HEK293 (cell line): ENCODE data around the gene DGKH.

Source experiments
- CTCF ChIA-PET: fragments of 350-600 bp; formaldehyde crosslinking; extraction: SDS; loops from one replicate; lab custom pipeline; 2021; ENCODE audit warnings: antibody characterized with exemption; lab: Yijun Ruan, JAX
- POLR2A ChIA-PET: fragments of 300-600 bp; formaldehyde crosslinking; extraction: SDS; loops from one replicate; lab custom pipeline; 2020; ENCODE audit warnings: antibody characterized with exemption, inconsistent platforms; lab: Yijun Ruan, JAX
- H3K27ac ChIP-seq: fragments of 200-500 bp; sonication (Bioruptor generic); 2 replicates; pipeline ENCODE4 v1.5.1; 2014; ENCODE audit warnings: low read depth, low read length, control low read depth, inconsistent platforms; ENCODE audit errors: extremely low read depth
- H3K36me3 ChIP-seq, 2 experiments: fragments of 200-500 bp in 1 of 2; sonication (Bioruptor generic) in 1 of 2; 1 replicate in 1 of 2; 2 replicates in 1 of 2; pipeline ENCODE4 v1.5.1; 2014 to 2017; ENCODE audit warnings: inconsistent platforms in 2 of 2, low read length in 2 of 2; ENCODE audit not compliant: control insufficient read depth in 2 of 2, insufficient read depth in 1 of 2
- H3K4me1 ChIP-seq: fragments of 200-500 bp; sonication (Bioruptor generic); 2 replicates; pipeline ENCODE4 v1.5.1; 2014; ENCODE audit warnings: mild to moderate bottlenecking, low read length, inconsistent platforms; ENCODE audit not compliant: control insufficient read depth, insufficient read depth
- H3K4me3 ChIP-seq: 2 replicates; pipeline ENCODE4 v1.5.1; 2011; ENCODE audit warnings: low read depth, mild to moderate bottlenecking, control low read depth, low read length, moderate library complexity
- H3K9me3 ChIP-seq: fragments of 200-500 bp; sonication (Bioruptor generic); 2 replicates; pipeline ENCODE4 v1.5.1; 2014; ENCODE audit warnings: low read depth, low read length, inconsistent platforms; ENCODE audit not compliant: control insufficient read depth, insufficient read depth
- MEIS1 ChIP-seq: sonication (generic); formaldehyde crosslinking; IDR thresholded peaks from 2 replicates; pipeline ENCODE4 v1.8.1; 2022; ENCODE audit warnings: missing genetic modification reagents, mild to moderate bottlenecking, borderline replicate concordance
- OVOL3 ChIP-seq: fragments of 450-650 bp; formaldehyde crosslinking; IDR thresholded peaks from 2 replicates; pipeline ENCODE4 v1.5.1; 2016; ENCODE audit warnings: missing biosample characterization, missing genetic modification characterization
- TCF7L2 ChIP-seq: IDR thresholded peaks from 2 replicates; pipeline ENCODE4 v1.6.1; 2011; ENCODE audit warnings: low read depth, mild to moderate bottlenecking, inconsistent platforms, low read length, moderate library complexity, borderline replicate concordance
- ZNF19 ChIP-seq: fragments of 450-650 bp; formaldehyde crosslinking; IDR thresholded peaks from 2 replicates; pipeline ENCODE4; 2016; ENCODE audit warnings: missing biosample characterization, missing genetic modification characterization, low read depth
- ZNF221 ChIP-seq: fragments of 450-650 bp; formaldehyde crosslinking; IDR thresholded peaks from 2 replicates; pipeline ENCODE4 v1.5.1; 2017; ENCODE audit warnings: missing biosample characterization, missing genetic modification characterization, borderline replicate concordance
- ZNF335 ChIP-seq: fragments of 450-650 bp; formaldehyde crosslinking; conservative IDR thresholded peaks from 2 replicates; pipeline ENCODE4 v1.5.1; 2016; ENCODE audit warnings: missing biosample characterization, missing genetic modification characterization
- ZNF521 ChIP-seq: fragments of 450-650 bp; formaldehyde crosslinking; IDR thresholded peaks from 2 replicates; pipeline ENCODE4 v1.5.1; 2017; ENCODE audit warnings: missing biosample characterization, mild to moderate bottlenecking, missing genetic modification characterization
- ZNF558 ChIP-seq: fragments of 450-650 bp; formaldehyde crosslinking; IDR thresholded peaks from 2 replicates; pipeline ENCODE4 v1.5.1; 2016; ENCODE audit warnings: missing biosample characterization, missing genetic modification characterization
- ZNF596 ChIP-seq: fragments of 450-650 bp; IDR thresholded peaks from 2 replicates; pipeline ENCODE4 v1.5.0; 2018; ENCODE audit warnings: missing biosample characterization, mild to moderate bottlenecking, missing genetic modification characterization, moderate library complexity
- ZNF623 ChIP-seq: fragments of 450-650 bp; formaldehyde crosslinking; IDR thresholded peaks from 2 replicates; pipeline ENCODE4 v1.5.1; 2016; ENCODE audit warnings: missing biosample characterization, missing genetic modification characterization
- ZNF658 ChIP-seq: fragments of 450-650 bp; formaldehyde crosslinking; IDR thresholded peaks from 2 replicates; pipeline ENCODE4; 2016; ENCODE audit warnings: missing biosample characterization, missing genetic modification characterization
- ZNF660 ChIP-seq: fragments of 450-650 bp; IDR thresholded peaks from 2 replicates; pipeline ENCODE4 v1.5.1; 2018; ENCODE audit warnings: missing biosample characterization, mild to moderate bottlenecking, missing genetic modification characterization
- ZNF768 ChIP-seq: fragments of 450-650 bp; formaldehyde crosslinking; IDR thresholded peaks from 2 replicates; pipeline ENCODE4 v1.5.1; 2018; ENCODE audit warnings: missing biosample characterization, mild to moderate bottlenecking, missing genetic modification characterization
- TF ChIP-seq, protein P1 (sequence below): fragments of 450-650 bp; formaldehyde crosslinking; IDR thresholded peaks from 2 replicates; pipeline ENCODE4 v1.5.1; 2017; ENCODE audit warnings: missing biosample characterization, missing genetic modification characterization
- TF ChIP-seq, protein P2 (sequence below): fragments of 450-650 bp; formaldehyde crosslinking; IDR thresholded peaks from 2 replicates; pipeline ENCODE4 v1.5.1; 2016; ENCODE audit warnings: missing biosample characterization, missing genetic modification characterization
- TF ChIP-seq, protein P3 (sequence below): fragments of 450-650 bp; formaldehyde crosslinking; IDR thresholded peaks from 2 replicates; pipeline ENCODE4 v1.5.1; 2016; ENCODE audit warnings: missing biosample characterization, missing genetic modification characterization
- TF ChIP-seq, protein P4 (sequence below): fragments of 450-650 bp; formaldehyde crosslinking; IDR thresholded peaks from 2 replicates; pipeline ENCODE4 v1.5.1; 2017; ENCODE audit warnings: missing biosample characterization, missing genetic modification characterization
- TF ChIP-seq, protein P5 (sequence below): fragments of 450-650 bp; formaldehyde crosslinking; IDR thresholded peaks from 2 replicates; pipeline ENCODE4 v1.5.1; 2016; ENCODE audit warnings: missing biosample characterization, missing genetic modification characterization

Gene DGKH

DNA sequence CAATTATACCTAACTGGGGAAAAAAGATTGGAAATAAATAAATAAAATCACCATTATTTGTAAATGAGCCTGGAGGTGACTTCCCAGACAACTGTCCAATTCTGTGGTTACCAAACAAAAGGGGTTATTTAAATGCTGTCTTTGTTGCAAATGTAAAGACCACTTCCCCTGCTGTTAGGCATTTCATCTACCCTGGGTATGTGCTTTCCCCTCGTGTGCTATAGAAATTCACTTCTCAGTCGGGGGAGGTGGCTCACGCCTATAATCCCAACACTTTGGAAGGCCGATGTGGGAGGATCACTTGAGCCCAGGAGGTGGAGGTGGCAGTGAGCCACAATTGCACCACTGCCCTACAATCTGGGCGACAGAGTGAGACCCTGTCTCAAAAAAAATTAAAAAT lies 121.6 kb downstream of the DGKH start:
- ChIA-PET POLR2A (no interaction called here), CTCF (no interaction called here)
- H3K4me1 ChIP-seq, result no peaks in the 10 kb centered on the region
- H3K36me3 ChIP-seq, result peaks cover 0 to 11% of the 10 kb centered on the region in 2 experiments; a peak in 2 of 3 replicates
- H3K27ac ChIP-seq, result no peak overlapping the region
- no peaks in the 10 kb centered on the region for H3K9me3 ChIP-seq
- no peak overlapping the region for H3K4me3 ChIP-seq
- TF ChIP-seq ZNF623 (tag by site-specific recombination), result no peak
- no peak for TF ChIP-seq MEIS1 (CRISPR knock-in tag)
- TF ChIP-seq OVOL3 (tag by site-specific recombination), result no peak
- TF ChIP-seq, protein P1, sequence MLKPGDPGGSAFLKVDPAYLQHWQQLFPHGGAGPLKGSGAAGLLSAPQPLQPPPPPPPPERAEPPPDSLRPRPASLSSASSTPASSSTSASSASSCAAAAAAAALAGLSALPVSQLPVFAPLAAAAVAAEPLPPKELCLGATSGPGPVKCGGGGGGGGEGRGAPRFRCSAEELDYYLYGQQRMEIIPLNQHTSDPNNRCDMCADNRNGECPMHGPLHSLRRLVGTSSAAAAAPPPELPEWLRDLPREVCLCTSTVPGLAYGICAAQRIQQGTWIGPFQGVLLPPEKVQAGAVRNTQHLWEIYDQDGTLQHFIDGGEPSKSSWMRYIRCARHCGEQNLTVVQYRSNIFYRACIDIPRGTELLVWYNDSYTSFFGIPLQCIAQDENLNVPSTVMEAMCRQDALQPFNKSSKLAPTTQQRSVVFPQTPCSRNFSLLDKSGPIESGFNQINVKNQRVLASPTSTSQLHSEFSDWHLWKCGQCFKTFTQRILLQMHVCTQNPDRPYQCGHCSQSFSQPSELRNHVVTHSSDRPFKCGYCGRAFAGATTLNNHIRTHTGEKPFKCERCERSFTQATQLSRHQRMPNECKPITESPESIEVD (tag by site-specific recombination), result no peak
- no peak for TF ChIP-seq ZNF335 (tag by site-specific recombination)
- TF ChIP-seq ZNF521 (tag by site-specific recombination), result no peak
- no peak for TF ChIP-seq ZNF221
- TF ChIP-seq ZNF658 (tag by site-specific recombination), result no peak
- no peak for TF ChIP-seq ZNF558 (tag by site-specific recombination)
- TF ChIP-seq, protein P2, sequence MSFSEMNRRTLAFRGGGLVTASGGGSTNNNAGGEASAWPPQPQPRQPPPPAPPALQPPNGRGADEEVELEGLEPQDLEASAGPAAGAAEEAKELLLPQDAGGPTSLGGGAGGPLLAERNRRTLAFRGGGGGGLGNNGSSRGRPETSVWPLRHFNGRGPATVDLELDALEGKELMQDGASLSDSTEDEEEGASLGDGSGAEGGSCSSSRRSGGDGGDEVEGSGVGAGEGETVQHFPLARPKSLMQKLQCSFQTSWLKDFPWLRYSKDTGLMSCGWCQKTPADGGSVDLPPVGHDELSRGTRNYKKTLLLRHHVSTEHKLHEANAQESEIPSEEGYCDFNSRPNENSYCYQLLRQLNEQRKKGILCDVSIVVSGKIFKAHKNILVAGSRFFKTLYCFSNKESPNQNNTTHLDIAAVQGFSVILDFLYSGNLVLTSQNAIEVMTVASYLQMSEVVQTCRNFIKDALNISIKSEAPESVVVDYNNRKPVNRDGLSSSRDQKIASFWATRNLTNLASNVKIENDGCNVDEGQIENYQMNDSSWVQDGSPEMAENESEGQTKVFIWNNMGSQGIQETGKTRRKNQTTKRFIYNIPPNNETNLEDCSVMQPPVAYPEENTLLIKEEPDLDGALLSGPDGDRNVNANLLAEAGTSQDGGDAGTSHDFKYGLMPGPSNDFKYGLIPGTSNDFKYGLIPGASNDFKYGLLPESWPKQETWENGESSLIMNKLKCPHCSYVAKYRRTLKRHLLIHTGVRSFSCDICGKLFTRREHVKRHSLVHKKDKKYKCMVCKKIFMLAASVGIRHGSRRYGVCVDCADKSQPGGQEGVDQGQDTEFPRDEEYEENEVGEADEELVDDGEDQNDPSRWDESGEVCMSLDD (tag by site-specific recombination), result no peak
- TF ChIP-seq, protein P3, sequence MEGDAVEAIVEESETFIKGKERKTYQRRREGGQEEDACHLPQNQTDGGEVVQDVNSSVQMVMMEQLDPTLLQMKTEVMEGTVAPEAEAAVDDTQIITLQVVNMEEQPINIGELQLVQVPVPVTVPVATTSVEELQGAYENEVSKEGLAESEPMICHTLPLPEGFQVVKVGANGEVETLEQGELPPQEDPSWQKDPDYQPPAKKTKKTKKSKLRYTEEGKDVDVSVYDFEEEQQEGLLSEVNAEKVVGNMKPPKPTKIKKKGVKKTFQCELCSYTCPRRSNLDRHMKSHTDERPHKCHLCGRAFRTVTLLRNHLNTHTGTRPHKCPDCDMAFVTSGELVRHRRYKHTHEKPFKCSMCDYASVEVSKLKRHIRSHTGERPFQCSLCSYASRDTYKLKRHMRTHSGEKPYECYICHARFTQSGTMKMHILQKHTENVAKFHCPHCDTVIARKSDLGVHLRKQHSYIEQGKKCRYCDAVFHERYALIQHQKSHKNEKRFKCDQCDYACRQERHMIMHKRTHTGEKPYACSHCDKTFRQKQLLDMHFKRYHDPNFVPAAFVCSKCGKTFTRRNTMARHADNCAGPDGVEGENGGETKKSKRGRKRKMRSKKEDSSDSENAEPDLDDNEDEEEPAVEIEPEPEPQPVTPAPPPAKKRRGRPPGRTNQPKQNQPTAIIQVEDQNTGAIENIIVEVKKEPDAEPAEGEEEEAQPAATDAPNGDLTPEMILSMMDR, result no peak
- TF ChIP-seq TCF7L2, result no peak
- TF ChIP-seq ZNF19 (tag by site-specific recombination), result no peak

DNA sequence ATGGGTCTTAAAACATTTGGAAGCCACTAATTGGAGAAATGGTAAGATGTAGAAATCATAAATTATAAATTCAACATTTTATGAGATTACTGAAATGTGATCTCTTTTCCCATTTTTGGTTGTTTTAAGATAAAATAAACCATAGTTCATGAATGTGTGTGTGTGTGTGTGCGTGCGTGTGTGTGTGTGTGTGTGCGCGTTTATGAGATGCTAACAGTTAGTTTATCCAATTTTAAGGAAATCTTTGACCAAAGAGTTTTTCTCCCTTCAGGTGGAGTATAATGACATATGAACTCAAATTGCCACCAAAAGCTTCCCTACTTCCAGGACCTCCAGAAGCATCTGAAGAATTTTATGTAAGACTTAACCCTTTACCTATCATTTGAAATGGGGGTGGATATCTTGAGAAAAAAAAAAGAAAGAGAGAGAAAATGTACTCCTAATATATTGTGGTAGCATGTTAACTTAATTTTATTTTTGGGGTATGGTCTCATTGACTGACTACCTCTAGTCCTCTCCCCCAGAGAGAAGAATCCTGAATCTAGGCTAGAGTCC lies 125.4 kb downstream of the DGKH start:
- TF ChIP-seq ZNF768 (tag by site-specific recombination) (no peak), ZNF596 (tag by site-specific recombination) (no peak), ZNF660 (tag by site-specific recombination) (no peak)
- TF ChIP-seq, protein P4, sequence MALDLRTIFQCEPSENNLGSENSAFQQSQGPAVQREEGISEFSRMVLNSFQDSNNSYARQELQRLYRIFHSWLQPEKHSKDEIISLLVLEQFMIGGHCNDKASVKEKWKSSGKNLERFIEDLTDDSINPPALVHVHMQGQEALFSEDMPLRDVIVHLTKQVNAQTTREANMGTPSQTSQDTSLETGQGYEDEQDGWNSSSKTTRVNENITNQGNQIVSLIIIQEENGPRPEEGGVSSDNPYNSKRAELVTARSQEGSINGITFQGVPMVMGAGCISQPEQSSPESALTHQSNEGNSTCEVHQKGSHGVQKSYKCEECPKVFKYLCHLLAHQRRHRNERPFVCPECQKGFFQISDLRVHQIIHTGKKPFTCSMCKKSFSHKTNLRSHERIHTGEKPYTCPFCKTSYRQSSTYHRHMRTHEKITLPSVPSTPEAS (tag by site-specific recombination), result 0 out of 2 replicates have a peak, but pooled peaks have one; percentile 31
- TF ChIP-seq, protein P5, sequence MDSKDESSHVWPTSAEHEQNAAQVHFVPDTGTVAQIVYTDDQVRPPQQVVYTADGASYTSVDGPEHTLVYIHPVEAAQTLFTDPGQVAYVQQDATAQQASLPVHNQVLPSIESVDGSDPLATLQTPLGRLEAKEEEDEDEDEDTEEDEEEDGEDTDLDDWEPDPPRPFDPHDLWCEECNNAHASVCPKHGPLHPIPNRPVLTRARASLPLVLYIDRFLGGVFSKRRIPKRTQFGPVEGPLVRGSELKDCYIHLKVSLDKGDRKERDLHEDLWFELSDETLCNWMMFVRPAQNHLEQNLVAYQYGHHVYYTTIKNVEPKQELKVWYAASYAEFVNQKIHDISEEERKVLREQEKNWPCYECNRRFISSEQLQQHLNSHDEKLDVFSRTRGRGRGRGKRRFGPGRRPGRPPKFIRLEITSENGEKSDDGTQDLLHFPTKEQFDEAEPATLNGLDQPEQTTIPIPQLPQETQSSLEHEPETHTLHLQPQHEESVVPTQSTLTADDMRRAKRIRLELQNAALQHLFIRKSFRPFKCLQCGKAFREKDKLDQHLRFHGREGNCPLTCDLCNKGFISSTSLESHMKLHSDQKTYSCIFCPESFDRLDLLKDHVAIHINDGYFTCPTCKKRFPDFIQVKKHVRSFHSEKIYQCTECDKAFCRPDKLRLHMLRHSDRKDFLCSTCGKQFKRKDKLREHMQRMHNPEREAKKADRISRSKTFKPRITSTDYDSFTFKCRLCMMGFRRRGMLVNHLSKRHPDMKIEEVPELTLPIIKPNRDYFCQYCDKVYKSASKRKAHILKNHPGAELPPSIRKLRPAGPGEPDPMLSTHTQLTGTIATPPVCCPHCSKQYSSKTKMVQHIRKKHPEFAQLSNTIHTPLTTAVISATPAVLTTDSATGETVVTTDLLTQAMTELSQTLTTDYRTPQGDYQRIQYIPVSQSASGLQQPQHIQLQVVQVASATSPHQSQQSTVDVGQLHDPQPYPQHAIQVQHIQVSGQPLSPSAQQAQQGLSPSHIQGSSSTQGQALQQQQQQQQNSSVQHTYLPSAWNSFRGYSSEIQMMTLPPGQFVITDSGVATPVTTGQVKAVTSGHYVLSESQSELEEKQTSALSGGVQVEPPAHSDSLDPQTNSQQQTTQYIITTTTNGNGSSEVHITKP, result 0 out of 2 replicates have a peak, but pooled peaks have one; percentile 30
- Histone ChIP-seq H3K4me1 (no peaks in the 10 kb centered on the region), H3K9me3 (no peaks in the 10 kb centered on the region), H3K36me3 (no peaks in the 10 kb centered on the region; a peak in 1 of 3 replicates), H3K27ac (no peak overlapping the region), H3K4me3 (no peak overlapping the region)
- CTCF ChIA-PET, result no interaction called here
- POLR2A ChIA-PET, result no interaction called here
